ENCODE data around the gene GRM5.

GRM5 gene

GRCh38 chr11:88656283-88656682 is 409.5 kb downstream of the GRM5 start:
- in situ Hi-C loops (cut with HindIII; ENCODE audit: low sequenced_read_pairs) = no loop called here
- no peak overlapping the region for H3K4me3 ChIP-seq (ENCODE audit: low read depth, low read length)
- TF ChIP-seq, protein P1, sequence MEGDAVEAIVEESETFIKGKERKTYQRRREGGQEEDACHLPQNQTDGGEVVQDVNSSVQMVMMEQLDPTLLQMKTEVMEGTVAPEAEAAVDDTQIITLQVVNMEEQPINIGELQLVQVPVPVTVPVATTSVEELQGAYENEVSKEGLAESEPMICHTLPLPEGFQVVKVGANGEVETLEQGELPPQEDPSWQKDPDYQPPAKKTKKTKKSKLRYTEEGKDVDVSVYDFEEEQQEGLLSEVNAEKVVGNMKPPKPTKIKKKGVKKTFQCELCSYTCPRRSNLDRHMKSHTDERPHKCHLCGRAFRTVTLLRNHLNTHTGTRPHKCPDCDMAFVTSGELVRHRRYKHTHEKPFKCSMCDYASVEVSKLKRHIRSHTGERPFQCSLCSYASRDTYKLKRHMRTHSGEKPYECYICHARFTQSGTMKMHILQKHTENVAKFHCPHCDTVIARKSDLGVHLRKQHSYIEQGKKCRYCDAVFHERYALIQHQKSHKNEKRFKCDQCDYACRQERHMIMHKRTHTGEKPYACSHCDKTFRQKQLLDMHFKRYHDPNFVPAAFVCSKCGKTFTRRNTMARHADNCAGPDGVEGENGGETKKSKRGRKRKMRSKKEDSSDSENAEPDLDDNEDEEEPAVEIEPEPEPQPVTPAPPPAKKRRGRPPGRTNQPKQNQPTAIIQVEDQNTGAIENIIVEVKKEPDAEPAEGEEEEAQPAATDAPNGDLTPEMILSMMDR (IDR thresholded peaks at IDR 0.05; ENCODE audit: low read depth, low read length) = no peak
- no peak for DNase-seq (ENCODE audit: low read depth, low spot score)

DNA sequence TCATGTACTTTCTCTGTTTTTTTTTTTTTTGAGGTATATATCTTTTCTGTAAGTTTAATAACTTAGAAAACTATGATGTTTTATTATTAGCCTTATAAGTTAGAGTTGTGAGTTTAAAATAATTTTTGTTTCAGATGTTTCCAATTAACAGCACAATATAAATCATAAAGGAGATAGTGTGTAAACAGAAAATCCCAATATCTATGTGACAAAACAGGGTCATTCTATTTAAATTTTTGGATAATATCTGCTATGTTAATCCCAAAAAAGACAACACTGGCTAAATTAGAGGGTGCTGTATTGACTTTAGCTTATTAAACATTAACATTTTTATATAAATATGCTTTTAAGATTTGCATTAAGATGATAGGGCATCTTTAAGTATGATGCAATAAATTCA is 410.1 kb downstream of the GRM5 start:
- H3K4me3 ChIP-seq (ENCODE audit: low read depth, low read length) = no peak overlapping the region
- DNase-seq (ENCODE audit: low read depth, low spot score) = no peak
- in situ Hi-C loops (cut with HindIII; ENCODE audit: low sequenced_read_pairs) = no loop called here
- TF ChIP-seq, protein P1 (IDR thresholded peaks at IDR 0.05; ENCODE audit: low read depth, low read length) = no peak

GRCh38 chr11:88655196-88655595 is 410.6 kb downstream of the GRM5 start:
- in situ Hi-C loops (cut with HindIII; ENCODE audit: low sequenced_read_pairs) = no loop called here
- no peak for DNase-seq (ENCODE audit: low read depth, low spot score)
- TF ChIP-seq, protein P1 (IDR thresholded peaks at IDR 0.05; ENCODE audit: low read depth, low read length) = no peak

GRCh38 chr11:88651556-88651955 is 414.2 kb downstream of the GRM5 start:
- in situ Hi-C loops (cut with HindIII; ENCODE audit: low sequenced_read_pairs) = no loop called here
- TF ChIP-seq, protein P1 (IDR thresholded peaks at IDR 0.05; ENCODE audit: low read depth, low read length) = no peak
- no peak overlapping the region for H3K4me3 ChIP-seq (ENCODE audit: low read depth, low read length)
- no peak for DNase-seq (ENCODE audit: low read depth, low spot score)

More at GRCh38 chr11:88655196-88655595, 410.6 kb downstream of the GRM5 start:
- no peak overlapping the region for H3K4me3 ChIP-seq (ENCODE audit: low read depth, low read length)

DNA sequence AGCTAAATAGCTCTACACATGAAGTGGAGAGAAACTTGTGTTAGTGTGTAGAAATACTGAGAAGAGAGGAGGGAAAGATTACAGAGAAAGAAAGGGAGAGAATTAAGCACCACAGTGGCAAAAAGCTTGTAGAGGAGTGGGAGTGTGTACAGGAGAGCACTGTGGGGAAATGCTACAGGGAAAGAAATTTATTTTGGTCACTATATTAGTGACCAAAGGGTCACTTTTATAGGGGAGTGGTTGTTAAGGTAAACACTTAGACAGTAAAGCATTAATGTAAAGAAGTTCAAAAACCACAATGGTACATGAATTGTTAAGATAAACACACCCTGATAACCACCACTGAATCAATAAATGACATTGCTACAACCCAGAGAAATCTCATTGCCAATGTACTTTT is 421.1 kb downstream of the GRM5 start:
- TF ChIP-seq, protein P1 (IDR thresholded peaks at IDR 0.05; ENCODE audit: low read depth, low read length) = no peak
- DNase-seq (ENCODE audit: low read depth, low spot score) = no peak
- in situ Hi-C loops (cut with HindIII; ENCODE audit: low sequenced_read_pairs) = no loop called here
- no peak overlapping the region for H3K4me3 ChIP-seq (ENCODE audit: low read depth, low read length)

- no peak overlapping the region for H3K4me3 ChIP-seq (ENCODE audit: low read depth, low read length)
- TF ChIP-seq, protein P1 (IDR thresholded peaks at IDR 0.05; ENCODE audit: low read depth, low read length) = no peak
- no peak for DNase-seq (ENCODE audit: low read depth, low spot score)
- in situ Hi-C loops (cut with HindIII; ENCODE audit: low sequenced_read_pairs) = no loop called here
These were observed 433.6 kb downstream of the GRM5 start for GRCh38 chr11:88632163-88632562.

DNA sequence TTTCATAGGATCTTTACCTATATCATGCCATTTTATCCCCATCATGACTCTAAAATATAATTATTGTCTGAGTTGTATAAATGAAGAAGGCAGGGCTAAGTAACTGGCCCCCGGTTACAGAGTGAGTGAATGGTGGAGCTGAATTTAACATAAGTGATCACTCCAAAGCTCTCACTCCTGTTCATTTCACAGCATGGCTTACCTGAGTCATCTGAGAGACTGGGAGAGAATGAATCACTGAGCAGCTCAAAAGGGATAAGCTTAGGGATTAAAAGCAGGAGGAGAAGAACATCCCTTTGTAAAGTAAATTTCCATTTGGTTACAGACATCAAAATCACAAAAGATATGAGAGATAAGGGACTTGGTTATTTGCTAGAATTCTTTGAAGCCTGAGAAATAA is 434.3 kb downstream of the GRM5 start:
- TF ChIP-seq, protein P1 (IDR thresholded peaks at IDR 0.05; ENCODE audit: low read depth, low read length) = no peak
- in situ Hi-C loops (cut with HindIII; ENCODE audit: low sequenced_read_pairs) = no loop called here
- H3K4me3 ChIP-seq (ENCODE audit: low read depth, low read length) = no peak overlapping the region
- DNase-seq (ENCODE audit: low read depth, low spot score) = peak; percentile 41

Measured in astrocyte of the spinal cord (primary cell).